GM23338 (cell line): ENCODE measurements around the gene CHMP1B. TPM values are rescaled to one million over a fixed set of nuclear protein-coding genes. Genes with fewer than 3 reads are reported as not detected.
A peak's percentile ranks its signal among the peaks of the same experiment; 100 is the strongest.

Experiments
- ATAC-seq: fragments of 200-7000 bp; cut with Tn5 transposase; 3 replicates; pipeline ENCODE4 v1.9.1; 2020
- DNase-seq: peaks from one replicate; pipeline ENCODE4 v3.0.0-alpha.2; 2015; ENCODE audit warnings: low spot score
- H2AFZ ChIP-seq: fragments of 200-600 bp; sonication (generic); 2 replicates; pipeline ENCODE4 v1.8.0; 2016; ENCODE audit warnings: antibody characterized with exemption, mild to moderate bottlenecking, moderate library complexity
- H3F3A ChIP-seq: fragments of 200-600 bp; sonication (generic); replicated peaks from 2 replicates; pipeline ENCODE4 v1.8.0; 2017; ENCODE audit warnings: antibody characterized with exemption, mixed run types, low read depth
- H3K27ac ChIP-seq: fragments of 200-600 bp; sonication (generic); 2 replicates; pipeline ENCODE4 v1.6.1; 2016; ENCODE audit warnings: low read depth
- H3K27me3 ChIP-seq: fragments of 200-600 bp; sonication (generic); 2 replicates; pipeline ENCODE4 v1.8.0; 2016; ENCODE audit warnings: mild to moderate bottlenecking, mixed run types, moderate library complexity; ENCODE audit not compliant: insufficient read depth
- H3K36me3 ChIP-seq: fragments of 200-600 bp; sonication (generic); 2 replicates; pipeline ENCODE4 v1.8.0; 2016; ENCODE audit warnings: mild to moderate bottlenecking; ENCODE audit not compliant: insufficient read depth
- H3K4me1 ChIP-seq: fragments of 200-600 bp; sonication (generic); 2 replicates; pipeline ENCODE4 v1.8.0; 2016; ENCODE audit warnings: mild to moderate bottlenecking, moderate library complexity; ENCODE audit not compliant: insufficient read depth
- H3K4me2 ChIP-seq: fragments of 200-600 bp; sonication (generic); 2 replicates; pipeline ENCODE4 v1.7.1; 2017; ENCODE audit warnings: mixed run types
- H3K4me3 ChIP-seq: fragments of 200-600 bp; sonication (generic); 2 replicates; pipeline ENCODE4 v1.6.1; 2016; ENCODE audit warnings: mixed run types
- H3K79me2 ChIP-seq: fragments of 200-600 bp; sonication (generic); replicated peaks from 2 replicates; pipeline ENCODE4 v1.8.0; 2017; ENCODE audit warnings: mild to moderate bottlenecking; ENCODE audit not compliant: insufficient read depth
- H3K9me2 ChIP-seq: fragments of 200-600 bp; sonication (generic); 2 replicates; pipeline ENCODE4 v1.8.0; 2017; ENCODE audit not compliant: insufficient read depth
- H4K20me1 ChIP-seq: fragments of 200-600 bp; sonication (generic); replicated peaks from 2 replicates; pipeline ENCODE4 v1.8.0; 2017; ENCODE audit warnings: mild to moderate bottlenecking; ENCODE audit not compliant: insufficient read depth
- H3K27ac Mint-ChIP-seq: 2 replicates; pipeline ENCODE4 v1.8.0; 2020; ENCODE audit warnings: inconsistent platforms, mild to moderate bottlenecking, moderate library complexity, mixed read lengths
- H3K27me3 Mint-ChIP-seq: 3 replicates; pipeline ENCODE4 v1.8.0; 2022; ENCODE audit warnings: low read depth, mild to moderate bottlenecking, moderate library complexity, mixed read lengths, inconsistent platforms; ENCODE audit not compliant: insufficient read depth, poor library complexity
- H3K36me3 Mint-ChIP-seq: 3 replicates; pipeline ENCODE4 v1.8.0; 2021; ENCODE audit warnings: low read depth, mild to moderate bottlenecking, inconsistent platforms, moderate library complexity, mixed read lengths
- H3K4me1 Mint-ChIP-seq: 3 replicates; pipeline ENCODE4 v1.8.0; 2020; ENCODE audit warnings: mild to moderate bottlenecking, inconsistent platforms, mixed read lengths
- H3K4me3 Mint-ChIP-seq: 3 replicates; pipeline ENCODE4 v1.8.0; 2021; ENCODE audit warnings: moderate library complexity, mild to moderate bottlenecking, inconsistent platforms, mixed read lengths
- H3K9me3 Mint-ChIP-seq: 3 replicates; pipeline ENCODE4 v1.8.0; 2020; ENCODE audit warnings: moderate library complexity, mild to moderate bottlenecking, inconsistent platforms, mixed read lengths
- CREB1 ChIP-seq: fragments of 250-450 bp; sonication (Bioruptor Pico); IDR thresholded peaks from 2 replicates; pipeline ENCODE4 v1.5.0; 2020; ENCODE audit warnings: low read depth, mild to moderate bottlenecking, moderate library complexity
- EZH2 ChIP-seq: fragments of 200-600 bp; sonication (generic); IDR thresholded peaks from one replicate; pipeline ENCODE4 v1.8.0; 2017; ENCODE audit warnings: antibody characterized with exemption, mild to moderate bottlenecking, low read depth; ENCODE audit not compliant: unreplicated experiment
- EZH2phosphoT487 ChIP-seq: fragments of 200-600 bp; sonication (generic); IDR thresholded peaks from one replicate; pipeline ENCODE4 v1.8.1; 2018; ENCODE audit warnings: antibody characterized with exemption; ENCODE audit not compliant: unreplicated experiment
- JUNB ChIP-seq: IDR thresholded peaks from one replicate; pipeline ENCODE4 v1.6.1; 2016; ENCODE audit warnings: antibody characterized with exemption; ENCODE audit not compliant: unreplicated experiment
- NANOG ChIP-seq: IDR thresholded peaks from 2 replicates; pipeline ENCODE4 v1.6.1; 2016; ENCODE audit warnings: antibody characterized with exemption, borderline replicate concordance
- POLR2AphosphoS5 ChIP-seq: IDR thresholded peaks from 2 replicates; pipeline ENCODE4 v1.6.1; 2016; ENCODE audit warnings: antibody characterized with exemption, low read depth
- ZNF114 ChIP-seq: fragments of 250-450 bp; sonication (Bioruptor Pico); IDR thresholded peaks from 2 replicates; pipeline ENCODE4 v1.5.0; 2020; ENCODE audit warnings: mild to moderate bottlenecking, moderate library complexity
- ZNF331 ChIP-seq: fragments of 250-450 bp; sonication (Bioruptor Pico); IDR thresholded peaks from 2 replicates; pipeline ENCODE4 v1.5.0; 2020; ENCODE audit warnings: low read depth, mild to moderate bottlenecking, moderate library complexity
- polyA plus RNA-seq: library from polyadenylated mRNA; unstranded; fragments of >200 nt; fragmentation: Nextera tagmentation; extraction: Ambion mirVana; gene quantifications from 2 replicates; pipeline ENCODE4 v1.2.1, GENCODE V29; 2016
- total RNA-seq: library from RNA; depleted of rRNA; stranded (reverse); fragments of >200 nt; shearing (Covaris generic); gene quantifications from 2 replicates; pipeline ENCODE4 v1.2.3, GENCODE V29; 2014
- TF ChIP-seq, protein P1 (sequence below): IDR thresholded peaks from one replicate; pipeline ENCODE4 v1.6.1; 2018; ENCODE audit warnings: antibody characterized with exemption; ENCODE audit not compliant: unreplicated experiment
- TF ChIP-seq, protein P2 (sequence below), 2 experiments: fragments of 200-600 bp in 1 of 2; sonication (generic) in 1 of 2; conservative IDR thresholded peaks; 2 replicates each; pipeline versions ENCODE4 v1.5.1 to v1.6.1; 2016 to 2017; ENCODE audit warnings: antibody characterized with exemption in 2 of 2, low read depth in 2 of 2, mild to moderate bottlenecking in 2 of 2, moderate library complexity in 1 of 2

Gene CHMP1B
- total and polyA plus RNA-seq, 2 experiments from 2014 or later: 41.8 to 52.1 TPM

DNA sequence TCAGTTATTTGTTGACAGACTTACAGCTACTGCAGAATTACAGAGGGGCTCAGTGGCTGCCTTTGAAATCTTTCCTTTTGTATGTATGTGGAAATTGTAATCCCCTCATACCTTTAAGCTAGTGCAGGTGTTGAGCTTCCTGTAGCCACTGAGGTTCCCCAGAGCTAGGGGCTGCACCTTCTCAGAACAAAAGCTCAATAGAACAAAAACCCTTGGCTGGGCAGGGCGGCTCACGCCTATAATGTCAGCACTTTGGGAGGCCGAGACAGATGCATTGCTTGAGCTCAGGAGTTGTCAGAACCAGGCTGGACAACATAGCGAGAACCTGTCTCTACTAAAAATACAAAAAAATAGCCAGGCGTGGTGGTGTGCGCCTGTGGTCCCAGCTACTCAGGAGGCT lies 41.3 kb upstream of the CHMP1B start:
- H3K27me3 Mint-ChIP-seq: peaks cover 20% of the 10 kb centered on the region
- Histone ChIP-seq H4K20me1 (no peaks in the 10 kb centered on the region), H3K27ac (peak overlapping the region; percentile 68), H3K4me1 (peaks cover 45% of the 10 kb centered on the region), H3K36me3 (no peaks in the 10 kb centered on the region), H3K4me2 (0 out of 2 replicates have a peak overlapping the region, but pooled peaks have one; percentile 15), H3K27me3 (no peaks in the 10 kb centered on the region), H3K9me2 (no peaks in the 10 kb centered on the region), H3K79me2 (no peaks in the 10 kb centered on the region), H3K4me3 (no peak overlapping the region), H2AFZ (no peak overlapping the region), H3F3A (peaks cover 10% of the 10 kb centered on the region; the same call in 1 of the 2 replicates)
- H3K4me3 Mint-ChIP-seq: no peak overlapping the region
- no peaks in the 10 kb centered on the region for H3K9me3 Mint-ChIP-seq
- ATAC-seq (peak; percentile 71), DNase-seq (no peak)
- peak overlapping the region; percentile 80; the same call in 1 of the 2 replicates for H3K27ac Mint-ChIP-seq
- no peak for TF ChIP-seq POLR2AphosphoS5
- peaks cover 56% of the 10 kb centered on the region for H3K4me1 Mint-ChIP-seq
- H3K36me3 Mint-ChIP-seq: no peaks in the 10 kb centered on the region

- Mint-ChIP-seq H3K27me3 (peaks cover 20% of the 10 kb centered on the region), H3K36me3 (no peaks in the 10 kb centered on the region), H3K9me3 (no peaks in the 10 kb centered on the region), H3K27ac (no peak overlapping the region), H3K4me3 (no peak overlapping the region), H3K4me1 (peaks cover 56% of the 10 kb centered on the region)
- no peaks in the 10 kb centered on the region for H3K27me3 ChIP-seq
- no peaks in the 10 kb centered on the region for H3K79me2 ChIP-seq
- no peaks in the 10 kb centered on the region for H3K36me3 ChIP-seq
- DNase-seq (no peak), ATAC-seq (no peak)
- 0 out of 2 replicates have a peak overlapping the region, but pooled peaks have one; percentile 15 for H3K4me2 ChIP-seq
- H3K9me2 ChIP-seq: no peaks in the 10 kb centered on the region
- TF ChIP-seq NANOG (no peak), ZNF114 (CRISPR knock-in tag) (no peak), POLR2AphosphoS5 (no peak)
- peaks cover 10% of the 10 kb centered on the region; the same call in 1 of the 2 replicates for H3F3A ChIP-seq
- H2AFZ ChIP-seq: no peak overlapping the region
- peak overlapping the region; percentile 68 for H3K27ac ChIP-seq
- H3K4me1 ChIP-seq: peaks cover 45% of the 10 kb centered on the region
- H4K20me1 ChIP-seq: no peaks in the 10 kb centered on the region
- no peak overlapping the region for H3K4me3 ChIP-seq
These were observed 40.8 kb upstream of the CHMP1B start for GRCh38 chr18:11810379-11810778.

- no peaks in the 10 kb centered on the region for H4K20me1 ChIP-seq
- H3K36me3 ChIP-seq: no peaks in the 10 kb centered on the region
- Mint-ChIP-seq H3K27ac (no peak overlapping the region), H3K36me3 (no peaks in the 10 kb centered on the region), H3K4me3 (no peak overlapping the region), H3K4me1 (peaks cover 53% of the 10 kb centered on the region), H3K9me3 (no peaks in the 10 kb centered on the region), H3K27me3 (peaks cover 20% of the 10 kb centered on the region)
- no peak for DNase-seq
- peaks cover 43% of the 10 kb centered on the region for H3K4me1 ChIP-seq
- no peak overlapping the region for H2AFZ ChIP-seq
- no peak overlapping the region for H3K4me2 ChIP-seq
- H3K9me2 ChIP-seq: no peaks in the 10 kb centered on the region
- H3F3A ChIP-seq: peaks cover 10% of the 10 kb centered on the region; the same call in 1 of the 2 replicates
- no peak for ATAC-seq
- H3K27me3 ChIP-seq: no peaks in the 10 kb centered on the region
- H3K79me2 ChIP-seq: no peaks in the 10 kb centered on the region
- no peak for TF ChIP-seq ZNF114 (CRISPR knock-in tag)
- TF ChIP-seq EZH2phosphoT487: no peak
- no peak for TF ChIP-seq EZH2
- TF ChIP-seq, protein P1, sequence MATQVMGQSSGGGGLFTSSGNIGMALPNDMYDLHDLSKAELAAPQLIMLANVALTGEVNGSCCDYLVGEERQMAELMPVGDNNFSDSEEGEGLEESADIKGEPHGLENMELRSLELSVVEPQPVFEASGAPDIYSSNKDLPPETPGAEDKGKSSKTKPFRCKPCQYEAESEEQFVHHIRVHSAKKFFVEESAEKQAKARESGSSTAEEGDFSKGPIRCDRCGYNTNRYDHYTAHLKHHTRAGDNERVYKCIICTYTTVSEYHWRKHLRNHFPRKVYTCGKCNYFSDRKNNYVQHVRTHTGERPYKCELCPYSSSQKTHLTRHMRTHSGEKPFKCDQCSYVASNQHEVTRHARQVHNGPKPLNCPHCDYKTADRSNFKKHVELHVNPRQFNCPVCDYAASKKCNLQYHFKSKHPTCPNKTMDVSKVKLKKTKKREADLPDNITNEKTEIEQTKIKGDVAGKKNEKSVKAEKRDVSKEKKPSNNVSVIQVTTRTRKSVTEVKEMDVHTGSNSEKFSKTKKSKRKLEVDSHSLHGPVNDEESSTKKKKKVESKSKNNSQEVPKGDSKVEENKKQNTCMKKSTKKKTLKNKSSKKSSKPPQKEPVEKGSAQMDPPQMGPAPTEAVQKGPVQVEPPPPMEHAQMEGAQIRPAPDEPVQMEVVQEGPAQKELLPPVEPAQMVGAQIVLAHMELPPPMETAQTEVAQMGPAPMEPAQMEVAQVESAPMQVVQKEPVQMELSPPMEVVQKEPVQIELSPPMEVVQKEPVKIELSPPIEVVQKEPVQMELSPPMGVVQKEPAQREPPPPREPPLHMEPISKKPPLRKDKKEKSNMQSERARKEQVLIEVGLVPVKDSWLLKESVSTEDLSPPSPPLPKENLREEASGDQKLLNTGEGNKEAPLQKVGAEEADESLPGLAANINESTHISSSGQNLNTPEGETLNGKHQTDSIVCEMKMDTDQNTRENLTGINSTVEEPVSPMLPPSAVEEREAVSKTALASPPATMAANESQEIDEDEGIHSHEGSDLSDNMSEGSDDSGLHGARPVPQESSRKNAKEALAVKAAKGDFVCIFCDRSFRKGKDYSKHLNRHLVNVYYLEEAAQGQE: no peak
- no peak for TF ChIP-seq POLR2AphosphoS5
- TF ChIP-seq JUNB: no peak
- TF ChIP-seq CREB1 (CRISPR knock-in tag): no peak
- TF ChIP-seq, protein P2, sequence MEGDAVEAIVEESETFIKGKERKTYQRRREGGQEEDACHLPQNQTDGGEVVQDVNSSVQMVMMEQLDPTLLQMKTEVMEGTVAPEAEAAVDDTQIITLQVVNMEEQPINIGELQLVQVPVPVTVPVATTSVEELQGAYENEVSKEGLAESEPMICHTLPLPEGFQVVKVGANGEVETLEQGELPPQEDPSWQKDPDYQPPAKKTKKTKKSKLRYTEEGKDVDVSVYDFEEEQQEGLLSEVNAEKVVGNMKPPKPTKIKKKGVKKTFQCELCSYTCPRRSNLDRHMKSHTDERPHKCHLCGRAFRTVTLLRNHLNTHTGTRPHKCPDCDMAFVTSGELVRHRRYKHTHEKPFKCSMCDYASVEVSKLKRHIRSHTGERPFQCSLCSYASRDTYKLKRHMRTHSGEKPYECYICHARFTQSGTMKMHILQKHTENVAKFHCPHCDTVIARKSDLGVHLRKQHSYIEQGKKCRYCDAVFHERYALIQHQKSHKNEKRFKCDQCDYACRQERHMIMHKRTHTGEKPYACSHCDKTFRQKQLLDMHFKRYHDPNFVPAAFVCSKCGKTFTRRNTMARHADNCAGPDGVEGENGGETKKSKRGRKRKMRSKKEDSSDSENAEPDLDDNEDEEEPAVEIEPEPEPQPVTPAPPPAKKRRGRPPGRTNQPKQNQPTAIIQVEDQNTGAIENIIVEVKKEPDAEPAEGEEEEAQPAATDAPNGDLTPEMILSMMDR (conservative IDR thresholded peaks at IDR 0.05; ENCODE audit: low read depth in 2 of 2): no peak
- TF ChIP-seq ZNF331: no peak
- H3K4me3 ChIP-seq: no peak overlapping the region
- no peak overlapping the region for H3K27ac ChIP-seq
These were observed 40.2 kb upstream of the CHMP1B start for GRCh38 chr18:11811009-11811408.
